Nucleus accumbens (tissue), 56 donors: Measurements from ENCODE around the gene CCDC85A.

Experiments
- DNase-seq, 56 donors: peaks; one replicate each; lab custom pipeline; 2025; lab: John Stamatoyannopoulos, UW

The CCDC85A gene

DNA sequence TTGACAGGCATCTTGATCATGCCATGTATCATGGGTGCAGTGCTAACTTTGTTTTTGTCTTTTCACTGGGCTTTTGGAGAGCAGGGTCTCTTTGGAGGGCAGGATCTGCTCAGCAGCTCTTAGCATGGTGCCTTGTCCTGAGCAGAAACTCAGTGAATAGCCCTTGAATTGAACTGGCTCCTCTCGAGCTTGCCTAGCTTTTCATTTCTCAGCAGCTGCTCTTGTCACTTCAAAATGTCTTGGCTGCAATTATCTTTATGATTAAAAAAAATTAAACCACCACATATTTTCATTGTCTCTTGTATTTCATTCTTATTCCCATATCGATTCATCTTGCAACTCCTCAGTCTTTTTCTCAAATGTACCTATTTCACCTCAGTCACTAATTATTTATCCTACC, 50.5 kb downstream of the CCDC85A start:
- no peak for DNase-seq

DNA sequence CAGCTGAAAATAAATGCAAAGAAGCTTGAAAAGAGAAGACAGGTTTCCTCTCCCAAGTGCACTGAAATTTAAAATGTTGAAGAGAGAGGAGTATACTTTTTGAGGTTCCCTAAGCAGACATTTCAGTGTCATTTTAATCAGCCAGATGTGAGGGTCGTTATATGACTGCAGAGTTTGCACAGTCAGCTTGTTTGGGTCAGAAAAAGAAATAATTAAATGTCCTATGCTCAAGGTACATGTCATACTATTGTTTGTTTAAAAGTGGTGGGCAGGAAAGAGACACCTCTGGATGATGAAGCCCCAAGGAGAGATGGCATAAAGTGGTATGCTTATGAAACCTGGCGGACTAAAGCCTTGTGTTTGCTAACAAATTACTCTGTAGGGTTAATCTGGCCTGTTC, 55.2 kb downstream of the CCDC85A start:
- DNase-seq, result no peak

DNA sequence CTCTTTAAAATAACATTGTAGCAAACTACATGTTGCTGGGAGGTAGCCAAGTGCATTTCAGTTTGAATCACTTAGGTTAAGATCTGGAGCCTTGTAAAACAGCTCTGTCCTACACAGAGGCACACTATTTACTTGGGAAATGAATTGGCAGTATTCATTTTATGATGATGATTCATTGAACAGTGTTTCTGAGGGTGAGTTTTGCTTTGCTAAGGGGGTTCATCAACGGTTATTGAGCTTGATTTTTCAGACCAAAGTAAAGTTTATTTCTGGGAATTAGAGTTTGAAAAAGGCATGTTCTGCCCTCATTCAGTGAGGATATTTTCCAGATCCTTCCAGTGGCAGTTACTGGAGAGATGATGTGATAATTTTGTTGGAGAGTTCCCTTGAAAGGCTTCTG, 55.6 kb downstream of the CCDC85A start:
- no peak for DNase-seq

DNA sequence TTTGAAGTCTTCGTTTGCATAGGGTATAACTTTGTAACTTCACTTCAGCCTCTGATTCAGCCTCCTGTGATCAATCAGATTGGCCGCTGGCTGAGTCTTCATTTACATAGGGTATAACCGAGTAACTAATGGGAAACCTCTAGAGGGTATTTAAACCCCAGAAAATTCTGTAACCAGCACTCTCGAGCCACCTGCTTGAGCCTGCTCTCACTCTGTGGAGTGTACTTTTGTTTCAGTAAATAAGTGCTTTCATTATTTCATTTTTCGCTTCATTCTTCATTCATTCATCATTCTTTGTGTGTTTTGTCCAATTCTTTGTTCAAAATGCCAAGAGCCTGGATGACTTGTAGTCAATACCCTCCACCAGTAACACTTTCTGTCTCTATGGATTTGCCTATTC, 56.4 kb downstream of the CCDC85A start:
- no peak for DNase-seq

DNA sequence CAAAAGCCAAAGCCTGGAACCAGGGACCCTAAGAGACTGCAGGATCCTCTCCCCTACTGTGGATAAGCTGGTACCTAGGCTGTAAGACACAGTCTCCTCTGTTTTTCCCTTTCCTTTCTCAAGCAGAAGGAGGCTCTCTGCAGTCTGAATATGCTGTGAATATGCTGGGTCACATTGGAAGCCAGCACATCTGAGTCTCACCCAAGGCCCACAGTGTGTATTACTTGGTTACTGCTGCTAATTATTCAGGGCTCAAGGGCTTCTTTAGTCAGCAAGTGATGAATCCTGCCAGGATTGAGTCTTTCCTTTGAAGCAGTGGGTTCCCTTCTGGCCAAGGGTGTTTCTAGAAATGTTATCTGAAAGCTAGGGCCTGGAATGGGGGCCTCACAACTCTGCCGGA, 60.7 kb downstream of the CCDC85A start:
- DNase-seq, result no peak

DNA sequence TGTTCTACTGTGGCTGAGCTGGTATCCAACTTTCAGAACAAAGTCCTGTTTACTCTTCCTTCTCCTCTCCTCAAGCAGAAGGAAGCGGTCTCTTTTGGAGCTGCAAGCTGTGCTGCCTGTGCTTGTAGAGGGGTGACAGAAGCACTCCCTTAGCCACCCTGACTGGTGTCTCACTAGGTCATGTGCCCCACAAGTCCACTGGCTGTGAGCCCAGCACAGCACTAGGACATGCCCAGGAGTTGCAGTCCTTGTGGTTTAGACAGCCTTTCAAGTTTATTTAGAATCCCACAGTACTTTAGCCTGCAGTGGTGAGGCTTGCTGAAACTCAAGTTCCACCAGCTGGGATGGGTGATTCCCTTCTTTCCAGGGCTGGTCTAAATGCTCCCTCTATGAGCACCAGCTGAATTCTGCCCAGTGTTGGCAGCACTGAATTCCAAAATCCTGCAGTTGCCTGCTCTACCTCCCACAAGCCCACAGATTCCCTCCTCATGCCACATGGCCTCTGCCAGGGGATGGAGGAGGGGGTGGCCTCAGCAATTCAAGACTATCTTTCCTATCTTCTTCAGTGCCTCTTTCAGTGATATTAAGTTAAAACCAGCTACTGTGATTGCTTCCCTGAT, 61.2 kb downstream of the CCDC85A start:
- DNase-seq, result peak in 7 of 56 donors; percentile 1 to 14 (median 5)

DNA sequence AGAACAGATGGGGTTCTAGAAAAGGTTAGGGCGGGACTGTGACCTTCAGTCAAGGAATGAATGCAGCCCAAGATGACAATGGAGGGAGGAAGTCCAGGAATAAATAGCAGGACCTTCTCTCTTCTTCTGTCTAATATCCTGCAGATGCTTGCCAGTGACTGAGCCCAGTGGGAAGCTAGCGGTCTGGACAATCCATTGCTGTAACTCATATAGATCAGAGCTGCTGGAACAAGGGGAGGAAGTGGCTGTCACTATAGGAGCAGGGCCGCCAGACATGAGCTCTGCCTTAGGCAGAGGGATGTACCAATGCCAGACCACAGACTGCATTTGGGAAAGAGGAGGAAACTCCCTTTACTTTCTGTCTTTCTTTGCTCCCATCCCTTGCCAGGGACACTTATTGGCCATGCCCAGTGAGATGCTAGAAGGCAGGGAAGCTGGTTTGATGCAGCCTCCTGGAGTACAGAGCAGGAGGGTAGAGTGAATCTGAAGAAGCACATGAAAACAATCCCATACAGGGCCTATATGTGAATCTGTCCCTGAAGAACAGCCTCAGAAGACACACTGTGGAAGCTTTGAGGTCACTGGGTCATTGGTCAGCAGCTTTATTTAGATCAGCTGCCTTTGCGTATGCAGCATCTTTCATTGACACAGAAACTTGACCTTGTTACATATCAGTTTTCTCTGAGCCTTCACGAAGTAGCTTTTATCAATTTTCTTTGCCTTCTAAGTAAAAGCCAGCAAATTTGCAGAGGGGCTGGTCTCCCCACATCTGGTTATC, 65.4 kb downstream of the CCDC85A start:
- no peak for DNase-seq

DNA sequence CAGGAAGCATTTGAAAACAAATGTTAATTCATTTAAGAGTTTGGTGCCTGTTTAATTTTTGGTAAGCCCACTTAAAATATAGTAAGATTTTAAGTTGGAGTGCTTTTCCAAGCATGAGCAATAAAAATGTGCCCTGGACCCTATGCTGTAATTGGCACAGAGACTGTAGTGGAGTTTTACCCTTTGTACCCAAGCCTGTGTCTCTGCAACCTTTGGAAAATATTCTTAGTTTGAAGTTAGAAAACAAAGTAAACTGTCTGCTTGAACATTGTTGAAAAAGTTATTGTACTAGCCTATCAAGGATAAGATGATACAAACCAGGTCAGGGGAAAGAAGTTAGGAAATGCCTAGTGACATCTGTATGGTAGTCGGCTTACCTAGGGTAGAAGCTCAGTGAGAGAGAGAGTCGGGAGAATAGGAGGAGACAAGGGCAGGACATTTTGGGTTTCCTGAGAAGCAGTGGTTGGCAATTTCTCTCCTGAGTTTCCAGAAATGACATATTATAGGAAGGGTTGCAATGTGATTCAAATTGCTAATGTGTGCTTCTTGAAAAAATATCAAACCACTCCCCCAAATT, 66.5 kb downstream of the CCDC85A start:
- no peak for DNase-seq

DNA sequence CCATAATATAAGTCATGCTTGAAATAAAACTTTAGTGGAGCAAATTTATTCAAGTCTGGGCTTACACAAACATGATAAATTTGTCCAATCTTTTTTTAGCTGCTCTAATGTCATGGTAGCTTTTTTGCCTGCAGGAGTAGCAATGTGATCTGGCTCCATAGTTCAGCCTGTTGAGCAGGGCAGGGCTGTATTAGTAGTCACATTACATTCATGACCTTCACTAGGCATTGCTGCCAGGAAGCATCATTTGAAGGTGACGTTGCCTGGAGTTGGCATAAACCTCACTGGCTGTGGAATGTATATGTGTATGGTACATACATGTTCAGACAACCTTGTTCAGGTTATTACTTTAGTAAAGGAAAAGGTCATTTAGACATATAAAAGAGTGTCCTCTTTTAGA, 76.6 kb downstream of the CCDC85A start:
- no peak for DNase-seq

DNA sequence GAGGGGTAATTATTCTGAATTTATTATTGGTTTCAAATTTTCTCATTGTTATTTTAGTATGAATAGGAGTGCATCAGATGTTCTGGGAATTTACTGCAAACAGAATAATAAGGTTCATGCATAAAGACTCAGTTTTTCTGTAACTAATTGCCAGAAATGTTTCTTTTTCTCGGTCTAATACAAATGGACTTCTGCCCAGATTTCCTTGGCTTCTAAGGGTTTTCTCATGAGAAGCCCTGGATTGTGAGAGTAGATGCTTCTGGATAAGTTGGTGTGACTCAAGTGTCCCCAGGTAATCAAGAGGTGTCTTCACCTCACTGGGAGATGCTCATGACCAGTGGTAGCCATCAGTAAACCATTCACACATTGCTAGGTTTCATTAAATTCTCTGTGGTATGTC, 78.5 kb downstream of the CCDC85A start:
- DNase-seq, result no peak

DNA sequence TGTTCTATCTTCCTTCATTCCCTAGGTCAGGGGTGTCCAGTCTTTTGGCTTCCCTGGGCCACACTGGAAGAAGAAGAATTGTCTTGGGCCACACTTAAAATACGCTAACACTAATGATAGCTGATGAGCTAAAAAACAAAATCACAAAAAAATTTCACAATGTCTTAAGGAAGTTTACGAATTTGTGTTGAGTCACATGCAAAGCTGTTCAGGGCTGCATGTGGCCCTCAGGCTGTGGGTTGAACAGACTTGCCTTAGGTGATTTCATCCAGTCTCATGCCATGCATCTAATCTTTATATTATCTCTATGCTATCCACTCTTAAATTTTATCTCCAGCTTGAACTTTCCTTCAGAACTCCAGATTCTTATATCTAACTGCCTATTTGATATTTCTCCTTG, 80.1 kb downstream of the CCDC85A start:
- no peak for DNase-seq

DNA sequence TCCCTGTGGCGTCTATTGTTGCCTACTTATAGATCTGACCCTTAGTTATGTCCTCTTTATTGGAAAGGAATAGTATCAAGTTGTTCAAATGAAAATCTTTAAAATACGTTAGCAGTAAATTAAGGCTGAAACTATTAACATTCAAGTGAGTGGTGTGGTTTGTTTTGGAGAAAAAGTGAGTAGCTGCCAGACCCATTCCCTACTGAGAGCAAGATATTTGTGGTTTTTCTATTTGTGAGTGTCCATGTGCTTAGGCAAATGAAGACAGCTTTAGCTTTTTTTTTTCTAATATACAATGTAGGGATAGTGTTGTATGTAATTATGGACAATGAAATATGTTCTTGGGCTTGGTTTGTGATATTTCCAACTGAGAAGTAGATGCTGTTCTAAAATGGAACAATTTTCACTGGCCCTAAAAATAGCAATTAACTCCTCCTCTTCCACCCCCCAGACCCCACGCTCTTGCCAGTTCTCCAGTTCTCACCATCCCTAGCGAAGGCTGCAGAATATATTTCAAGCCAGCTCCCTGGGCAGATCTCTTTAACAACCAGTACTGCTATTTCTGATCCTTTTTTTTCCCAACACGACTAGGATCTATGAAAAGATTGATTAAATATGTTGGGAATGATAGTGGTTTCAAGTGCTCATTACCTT, 83.1 kb downstream of the CCDC85A start:
- no peak for DNase-seq

DNA sequence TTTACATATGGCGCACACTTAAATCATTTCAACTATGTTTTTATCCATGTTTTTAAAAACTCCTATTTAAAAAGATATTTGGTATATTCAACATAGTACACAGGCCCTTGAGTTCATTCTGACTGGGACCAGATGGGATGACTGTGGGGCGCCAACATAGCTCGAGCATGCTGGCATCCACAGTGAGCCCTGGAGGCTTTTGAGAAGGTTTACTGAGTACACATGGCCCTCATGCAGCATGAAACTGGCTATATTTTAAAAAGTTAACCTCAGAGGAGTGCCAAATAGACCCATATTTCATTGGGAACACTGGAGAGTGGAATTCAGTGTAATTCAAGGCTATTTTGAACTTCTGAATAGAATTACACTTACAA, 83.6 kb downstream of the CCDC85A start:
- no peak for DNase-seq

DNA sequence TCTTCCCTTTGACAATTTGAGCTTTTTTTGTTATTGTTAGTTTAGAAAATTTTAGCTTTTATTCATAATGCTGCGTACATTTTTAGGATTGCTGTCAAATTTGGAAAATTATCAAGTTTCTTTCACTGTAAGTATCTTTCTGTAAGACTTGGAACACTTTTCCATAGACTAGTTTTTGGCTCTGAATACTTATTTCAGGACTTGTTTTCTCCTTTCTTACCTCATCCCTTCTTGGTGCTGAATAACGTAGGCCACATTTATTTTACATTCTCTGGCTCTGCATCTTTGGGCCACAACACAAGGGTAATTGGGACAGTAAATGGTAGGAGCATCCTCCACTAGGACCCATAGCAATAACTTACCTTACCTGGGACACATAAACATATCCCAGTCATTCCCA, 85.1 kb downstream of the CCDC85A start:
- DNase-seq, result no peak

DNA sequence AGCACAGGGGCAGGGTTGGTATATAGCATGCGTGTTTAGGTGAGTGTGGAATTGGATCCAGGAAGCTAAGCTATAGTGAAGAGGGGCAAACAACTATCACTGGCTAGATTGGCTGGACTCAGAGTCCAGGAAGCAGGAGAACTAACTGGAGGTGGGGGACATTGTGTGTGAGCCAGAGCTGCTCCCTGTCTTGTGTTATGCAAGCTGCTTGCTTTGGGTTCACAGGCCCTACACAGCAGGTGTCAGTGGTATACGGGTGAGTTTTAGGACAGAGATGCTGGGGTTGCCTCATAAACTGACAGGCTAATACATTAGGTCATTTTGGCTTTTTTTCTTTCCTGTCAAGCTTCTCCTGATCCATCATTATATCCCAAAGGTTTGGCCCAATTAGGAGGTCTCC, 87.5 kb downstream of the CCDC85A start:
- DNase-seq, result no peak

DNA sequence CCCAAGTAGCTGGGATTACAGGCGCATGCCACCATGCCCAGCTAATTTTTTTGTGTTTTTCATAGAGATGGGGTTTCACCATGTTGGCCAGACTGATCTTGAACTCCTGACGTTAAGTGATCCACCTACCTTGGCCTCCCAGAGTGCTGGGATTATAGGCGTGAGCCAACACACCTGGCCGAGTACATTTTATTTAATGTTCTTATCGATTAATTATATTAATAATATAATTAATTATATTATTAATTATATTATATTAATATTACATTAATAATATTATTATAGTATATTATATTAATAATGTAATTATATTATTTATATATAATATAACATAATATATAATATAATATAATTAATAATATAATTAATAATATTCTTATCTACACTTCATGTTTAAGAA, 101.4 kb downstream of the CCDC85A start:
- no peak for DNase-seq

DNA sequence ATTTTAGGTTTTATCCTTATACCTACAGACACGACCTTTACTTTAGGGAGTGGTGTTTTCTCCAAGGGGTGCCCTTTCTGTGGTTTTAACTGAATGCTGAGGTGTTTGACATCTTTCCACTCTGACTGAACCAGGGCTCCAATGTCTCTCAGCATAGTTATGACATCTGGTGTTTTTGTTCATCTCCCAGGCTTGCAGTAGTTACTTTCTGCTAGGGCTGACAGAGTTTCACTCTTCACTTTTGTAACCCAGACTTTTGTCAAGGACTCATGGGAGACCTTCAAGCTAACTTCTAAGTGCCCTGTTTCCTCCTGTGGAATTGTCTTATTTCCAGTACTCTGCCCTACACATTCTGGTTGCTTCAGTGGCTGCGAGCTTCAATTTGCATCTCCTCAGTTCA, 103.1 kb downstream of the CCDC85A start:
- DNase-seq, result no peak

DNA sequence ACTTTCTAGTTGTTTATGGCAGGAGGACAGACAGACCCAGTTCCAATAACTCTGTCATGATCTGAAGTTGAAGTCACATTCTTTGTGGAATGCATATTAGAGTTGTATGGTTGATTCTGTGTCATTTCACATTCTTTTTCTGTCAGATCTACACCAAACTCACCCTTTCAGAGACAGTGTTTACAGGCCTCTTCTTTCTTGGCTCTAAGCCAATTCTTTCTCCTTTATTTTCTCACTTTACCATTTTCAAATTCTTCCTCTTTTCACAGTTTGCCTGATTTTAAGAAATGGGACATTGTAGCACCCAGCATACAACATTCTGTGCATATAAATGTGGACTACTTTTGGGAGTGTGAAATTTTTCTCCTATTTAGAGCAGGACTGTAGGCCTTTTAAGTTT, 103.7 kb downstream of the CCDC85A start:
- no peak for DNase-seq

DNA sequence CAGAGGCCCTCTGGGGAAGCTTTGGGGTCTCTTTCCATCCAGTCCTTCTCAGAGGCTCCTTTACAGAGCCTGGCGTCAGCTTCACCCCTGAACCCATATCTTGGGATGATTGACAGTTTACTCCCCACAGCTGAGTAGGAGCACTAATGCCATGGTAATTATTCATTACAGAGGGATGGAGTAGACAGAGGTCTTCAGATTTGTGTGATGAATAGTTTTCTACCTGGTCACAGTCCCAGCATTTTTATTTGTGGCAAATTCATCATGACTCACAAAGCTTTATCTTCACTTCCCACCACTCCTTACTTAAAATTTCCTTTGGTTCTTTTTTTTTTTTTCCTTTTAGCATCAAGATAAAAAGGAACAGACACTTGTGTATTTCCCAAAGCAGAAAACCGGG, 104.2 kb downstream of the CCDC85A start:
- no peak for DNase-seq

DNA sequence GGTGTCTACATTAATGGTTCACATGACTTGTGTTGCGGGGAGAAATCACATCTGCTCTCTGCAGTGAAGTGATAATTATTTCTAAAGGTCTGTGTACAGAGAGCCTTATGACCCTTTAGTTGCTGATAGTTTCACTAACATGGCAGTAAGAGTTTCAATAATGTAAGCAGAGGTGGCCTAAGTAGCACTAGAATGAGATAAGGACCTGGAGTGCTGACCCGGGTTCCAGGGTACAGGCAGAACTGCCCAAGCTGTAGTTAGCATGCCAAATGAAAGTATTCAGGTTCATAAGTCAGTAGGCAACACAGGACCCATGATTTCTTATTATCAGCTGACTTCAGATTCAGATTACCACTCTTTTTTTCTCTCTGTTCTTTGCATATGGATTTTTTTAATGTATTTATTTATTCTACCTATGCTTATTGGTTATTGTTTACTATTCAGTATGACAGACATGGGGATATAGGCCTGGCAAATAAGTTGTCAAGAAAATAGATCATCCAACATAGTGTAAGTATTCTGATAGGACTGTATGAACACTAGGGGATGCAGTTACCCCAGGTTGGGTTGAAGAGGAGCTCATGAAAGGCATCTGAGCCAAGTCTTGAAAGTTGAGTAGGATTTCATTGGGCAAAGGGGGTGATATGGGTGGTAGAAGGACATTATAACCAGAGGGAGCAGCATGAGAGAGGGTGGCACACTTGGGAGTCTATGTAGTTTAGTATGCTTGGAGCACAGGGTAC, 105.2 kb downstream of the CCDC85A start:
- no peak for DNase-seq

DNA sequence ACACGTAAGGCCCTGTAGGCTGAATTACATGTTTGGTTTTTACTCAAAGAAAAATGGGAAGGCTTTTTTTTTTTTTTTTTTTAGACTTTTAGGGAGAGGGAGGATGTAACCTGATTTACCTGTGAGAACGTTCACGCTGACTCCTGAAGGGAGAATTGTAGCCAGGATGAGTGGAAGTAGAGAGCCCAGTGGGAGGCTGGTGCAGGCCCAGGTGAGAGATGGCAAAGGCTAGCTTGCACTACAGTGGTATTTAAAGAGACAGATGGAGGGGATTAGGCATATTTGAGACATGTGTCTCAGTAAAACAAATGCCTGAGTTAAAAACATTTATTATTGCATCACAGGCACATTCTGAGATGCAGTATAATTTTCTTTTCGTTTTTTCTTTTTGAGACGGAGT, 107.9 kb downstream of the CCDC85A start:
- DNase-seq, result no peak
